ENCODE measurements around the gene RIN2.

Gene RIN2, protein sequence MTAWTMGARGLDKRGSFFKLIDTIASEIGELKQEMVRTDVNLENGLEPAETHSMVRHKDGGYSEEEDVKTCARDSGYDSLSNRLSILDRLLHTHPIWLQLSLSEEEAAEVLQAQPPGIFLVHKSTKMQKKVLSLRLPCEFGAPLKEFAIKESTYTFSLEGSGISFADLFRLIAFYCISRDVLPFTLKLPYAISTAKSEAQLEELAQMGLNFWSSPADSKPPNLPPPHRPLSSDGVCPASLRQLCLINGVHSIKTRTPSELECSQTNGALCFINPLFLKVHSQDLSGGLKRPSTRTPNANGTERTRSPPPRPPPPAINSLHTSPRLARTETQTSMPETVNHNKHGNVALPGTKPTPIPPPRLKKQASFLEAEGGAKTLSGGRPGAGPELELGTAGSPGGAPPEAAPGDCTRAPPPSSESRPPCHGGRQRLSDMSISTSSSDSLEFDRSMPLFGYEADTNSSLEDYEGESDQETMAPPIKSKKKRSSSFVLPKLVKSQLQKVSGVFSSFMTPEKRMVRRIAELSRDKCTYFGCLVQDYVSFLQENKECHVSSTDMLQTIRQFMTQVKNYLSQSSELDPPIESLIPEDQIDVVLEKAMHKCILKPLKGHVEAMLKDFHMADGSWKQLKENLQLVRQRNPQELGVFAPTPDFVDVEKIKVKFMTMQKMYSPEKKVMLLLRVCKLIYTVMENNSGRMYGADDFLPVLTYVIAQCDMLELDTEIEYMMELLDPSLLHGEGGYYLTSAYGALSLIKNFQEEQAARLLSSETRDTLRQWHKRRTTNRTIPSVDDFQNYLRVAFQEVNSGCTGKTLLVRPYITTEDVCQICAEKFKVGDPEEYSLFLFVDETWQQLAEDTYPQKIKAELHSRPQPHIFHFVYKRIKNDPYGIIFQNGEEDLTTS

GRCh38 chr20:19758133-19758500, at the start of gene RIN2:
TSS of gene RIN2 (plus strand) at chr20:19758258. CDS start at chr20:19889602, 131,344 bp downstream.
- DNase-seq, result no peak

DNA sequence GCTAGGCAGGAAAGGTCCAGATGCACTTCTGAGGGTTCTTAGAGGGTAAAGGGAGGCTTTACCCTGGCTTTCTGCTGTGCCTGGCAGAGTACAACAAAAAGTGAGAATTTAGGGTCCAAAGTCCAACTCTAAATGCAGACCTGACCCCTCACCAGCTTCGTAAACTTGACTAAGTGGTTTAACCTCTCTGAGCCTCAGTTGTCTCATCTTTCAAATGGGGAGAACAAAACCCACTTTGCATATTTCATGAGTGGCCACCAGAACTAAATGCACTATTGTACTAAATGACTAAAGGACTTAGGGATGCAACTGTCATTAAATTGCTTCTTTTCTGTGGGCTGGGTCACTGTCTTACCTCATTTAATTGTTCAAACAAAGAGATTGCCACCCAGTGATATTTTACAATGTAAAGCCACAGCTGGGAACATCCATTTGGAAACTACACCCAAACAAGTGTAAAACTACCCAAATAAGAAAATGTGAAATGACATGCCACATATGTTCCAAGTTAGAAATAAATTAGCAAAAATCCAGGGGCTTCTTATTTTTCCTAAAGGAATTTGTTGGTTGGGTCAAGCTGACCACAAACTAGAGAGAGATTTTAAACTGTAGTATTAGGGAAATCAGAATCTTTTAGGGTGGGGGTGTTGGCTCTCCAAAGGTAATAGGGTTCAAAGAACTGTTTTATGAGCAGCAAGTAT, 48.3 kb upstream of the RIN2 start:
- no peak for DNase-seq

DNA sequence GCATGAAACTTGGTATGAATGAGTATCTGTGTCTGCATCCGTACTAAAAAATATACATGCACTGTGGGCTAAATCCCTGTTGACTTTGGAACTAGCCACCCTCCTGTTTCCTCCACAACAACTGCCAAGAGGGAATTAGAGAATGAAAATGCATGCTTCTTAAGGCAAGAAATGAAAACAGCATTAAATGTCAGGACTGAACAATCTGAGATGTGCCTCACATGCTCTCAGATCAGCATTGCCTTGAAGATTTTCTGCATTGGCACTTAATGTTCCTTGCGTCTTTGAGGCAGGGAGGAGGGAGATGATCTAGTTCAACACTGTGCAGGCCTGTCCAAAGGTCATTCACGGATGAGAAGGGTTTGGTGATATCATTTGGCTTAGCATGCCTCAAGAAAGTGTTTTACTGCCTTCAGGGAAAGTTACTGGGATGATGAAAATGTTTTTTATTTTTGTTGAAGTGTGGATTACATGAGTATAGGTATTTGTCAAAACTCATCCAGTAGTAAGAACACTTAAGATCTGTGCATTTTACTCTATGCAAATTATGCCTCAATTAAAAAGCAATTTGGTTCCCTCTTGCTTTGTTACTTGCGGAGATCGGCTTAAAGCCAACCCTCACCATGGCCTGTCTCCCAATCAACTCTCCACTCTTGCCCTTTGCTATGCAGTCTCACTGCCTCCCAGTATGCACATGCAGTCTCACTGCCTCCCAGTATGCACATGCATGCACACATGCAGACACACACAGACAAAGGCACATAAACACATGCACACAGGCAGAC, 47.5 kb upstream of the RIN2 start:
- DNase-seq, result no peak

GRCh38 chr20:19711126-19711525, 46.9 kb upstream of the RIN2 start:
- DNase-seq, result no peak

DNA sequence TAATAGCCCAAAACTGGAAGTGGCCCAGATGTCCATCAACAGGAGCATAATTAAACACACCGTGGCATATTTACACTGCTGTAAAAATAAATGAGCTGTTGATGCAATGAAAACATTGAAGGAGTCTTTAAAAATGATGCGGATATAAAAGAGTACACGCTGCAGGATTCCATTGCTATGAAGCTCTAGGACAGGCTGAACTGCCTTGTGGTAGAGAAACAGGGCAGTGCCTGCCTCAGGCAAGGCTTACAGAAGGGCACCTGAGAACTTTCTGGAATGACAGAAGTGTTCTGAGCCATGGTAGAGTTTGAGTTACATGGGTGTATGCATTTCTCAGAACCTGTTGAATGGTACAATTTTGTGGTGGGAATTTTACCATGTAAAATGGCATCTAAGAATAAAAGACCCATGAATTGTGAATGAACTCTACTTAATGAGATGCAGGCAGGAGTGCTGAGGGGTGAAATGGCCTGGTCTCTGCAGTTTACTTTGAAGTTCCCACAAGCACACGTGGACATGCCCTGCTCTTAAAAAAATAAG, 45.3 kb upstream of the RIN2 start:
- DNase-seq, result no peak

GRCh38 chr20:19713822-19714578, 44.1 kb upstream of the RIN2 start:
- no peak for DNase-seq

GRCh38 chr20:19714579-19714840, 43.5 kb upstream of the RIN2 start:
- no peak for DNase-seq

DNA sequence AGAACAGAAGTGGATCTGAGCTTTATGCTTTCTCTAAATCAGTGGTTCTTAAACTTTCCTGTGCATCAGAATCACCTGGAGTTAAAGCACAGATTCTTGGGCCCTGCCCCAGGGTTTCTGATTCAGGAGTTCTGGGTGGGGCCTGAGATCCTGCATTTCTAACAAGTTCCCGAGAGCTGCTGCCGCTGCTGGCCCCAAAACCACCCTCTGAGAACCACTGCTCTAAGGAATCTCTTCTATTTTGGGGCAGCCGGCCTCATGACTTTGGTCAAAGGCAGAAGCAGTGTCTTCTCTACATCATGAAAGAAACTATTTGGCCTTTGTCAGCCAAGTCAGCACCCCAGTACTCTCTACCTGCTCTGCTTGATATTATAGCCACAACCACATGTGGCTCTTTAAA, 42.1 kb upstream of the RIN2 start:
- DNase-seq, result no peak

- DNase-seq, result no peak
Measured at GRCh38 chr20:19718880-19719279, 39.2 kb upstream of the RIN2 start.

DNA sequence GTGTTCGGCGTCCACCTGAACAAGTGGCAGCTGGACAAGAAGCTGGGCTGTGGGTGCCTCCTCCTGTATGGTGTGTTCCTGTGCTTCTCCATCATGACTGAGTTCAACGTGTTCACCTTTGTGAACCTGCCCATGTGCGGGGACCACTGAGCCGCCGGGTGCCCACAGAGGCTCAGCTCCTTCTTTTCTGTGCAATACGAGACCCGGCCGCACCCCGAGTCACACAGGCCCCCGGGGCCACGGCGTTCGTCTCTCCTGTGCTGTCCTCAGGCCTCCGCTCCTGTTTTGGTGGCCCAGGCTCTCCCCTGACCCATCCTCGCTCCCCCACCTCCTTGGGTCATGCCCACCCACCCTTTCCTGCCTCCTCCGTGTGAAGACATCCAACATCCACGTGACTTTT, 37.1 kb upstream of the RIN2 start:
- no peak for DNase-seq

- no peak for DNase-seq
Measured at GRCh38 chr20:19723051-19723450, 35.0 kb upstream of the RIN2 start.

- DNase-seq, result no peak
Measured at GRCh38 chr20:19723813-19724430, 34.1 kb upstream of the RIN2 start.

GRCh38 chr20:19725373-19725772, 32.7 kb upstream of the RIN2 start:
- DNase-seq, result no peak

DNA sequence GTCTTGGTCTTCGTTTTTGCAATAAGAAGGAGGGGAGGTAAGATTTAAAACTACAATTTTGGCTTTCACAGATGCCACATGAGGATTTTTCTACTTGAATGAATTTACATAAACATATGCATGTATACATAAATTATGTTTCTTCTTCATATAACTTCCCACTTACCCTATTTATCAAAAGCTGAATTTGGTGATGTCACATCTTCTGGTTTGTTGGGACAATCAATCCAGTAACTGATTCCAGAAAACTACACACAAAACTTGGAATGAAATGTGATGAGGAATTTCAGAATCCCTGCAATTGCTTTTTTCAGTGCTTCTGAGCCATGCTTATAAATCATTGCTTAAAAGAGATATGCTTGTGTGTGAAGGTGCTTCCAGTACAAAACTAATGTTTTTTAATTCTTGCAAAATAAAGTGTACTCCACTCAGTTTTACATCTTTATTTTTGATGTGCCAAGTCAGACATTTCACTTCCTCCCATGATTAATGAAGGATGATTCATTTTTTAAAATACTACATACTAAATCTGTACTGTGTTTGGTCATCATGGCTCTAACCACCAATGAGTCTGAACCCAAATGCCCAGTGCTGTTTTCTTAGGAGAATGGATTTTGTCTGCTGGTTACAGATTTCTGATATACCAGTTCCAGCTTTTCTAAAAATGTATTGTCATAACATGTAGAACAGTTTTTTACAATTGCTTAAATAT, 32.1 kb upstream of the RIN2 start:
- no peak for DNase-seq

DNA sequence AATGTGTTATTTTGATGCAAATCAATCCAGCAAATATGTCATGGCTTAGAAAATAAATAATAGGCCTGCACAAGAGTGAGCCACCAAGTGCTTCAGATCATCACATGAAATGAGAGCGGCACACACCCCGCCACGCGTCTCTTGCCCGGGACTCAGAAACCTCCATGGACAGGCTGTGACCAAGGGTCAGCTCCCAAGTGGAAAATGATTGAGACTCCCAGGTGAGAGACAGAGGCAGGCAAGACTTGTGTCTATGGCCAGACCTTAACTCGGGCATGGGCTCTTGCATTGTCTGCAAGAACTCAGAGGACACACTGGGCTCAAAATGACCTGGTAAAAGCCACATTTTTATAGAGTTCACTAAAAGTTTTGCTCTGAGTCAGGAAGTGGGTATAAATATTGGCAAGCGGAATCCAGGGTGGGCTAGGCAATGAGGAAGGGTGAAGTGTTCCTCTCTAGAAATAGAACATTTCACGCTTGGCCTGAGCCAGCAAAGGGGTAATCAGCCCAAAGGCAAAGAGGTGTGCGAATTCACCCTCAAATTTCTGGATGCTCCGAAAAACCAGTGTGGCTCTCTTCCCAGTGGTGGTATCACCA, 30.7 kb upstream of the RIN2 start:
- no peak for DNase-seq

DNA sequence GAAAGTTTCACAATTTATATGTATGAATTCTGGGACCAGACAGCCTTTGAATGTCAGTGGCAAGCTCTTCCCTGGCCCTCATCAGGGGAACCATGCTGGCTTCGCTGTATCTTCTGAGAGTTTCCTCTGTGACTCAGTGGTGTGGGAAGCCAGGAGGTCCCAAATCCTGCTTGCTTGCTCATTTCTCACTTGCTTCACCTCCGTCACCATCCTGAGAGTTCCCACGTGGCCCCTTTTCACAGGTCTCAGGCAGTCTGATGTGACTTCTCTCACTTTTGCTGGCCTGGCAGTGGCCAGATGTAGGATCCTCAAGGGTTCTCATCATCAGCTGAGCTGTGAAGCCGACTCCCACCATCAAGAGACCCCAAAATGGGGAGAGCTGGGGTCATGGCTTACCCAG, 28.4 kb upstream of the RIN2 start:
- DNase-seq, result no peak

GRCh38 chr20:19730706-19731105, 27.4 kb upstream of the RIN2 start:
- DNase-seq, result no peak

DNA sequence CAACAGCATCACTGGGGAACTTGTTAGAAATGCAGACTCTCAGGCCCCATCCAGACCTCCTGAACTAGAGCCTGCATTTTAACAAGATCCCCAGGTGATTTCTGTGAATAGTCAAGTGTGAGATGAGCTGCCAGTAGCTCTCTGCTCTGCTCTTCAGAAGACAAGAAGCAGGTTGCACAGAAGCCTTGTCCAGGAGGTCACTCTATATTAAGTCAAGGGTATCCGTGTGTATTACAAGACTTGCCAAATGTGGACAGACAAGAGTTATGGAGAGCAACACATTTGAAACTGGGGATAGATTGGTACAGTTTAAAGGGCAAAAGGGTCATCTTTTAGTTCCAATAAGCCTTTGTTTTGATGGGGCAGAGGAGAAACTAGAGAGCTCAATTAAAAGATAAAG, 23.2 kb upstream of the RIN2 start:
- no peak for DNase-seq

DNA sequence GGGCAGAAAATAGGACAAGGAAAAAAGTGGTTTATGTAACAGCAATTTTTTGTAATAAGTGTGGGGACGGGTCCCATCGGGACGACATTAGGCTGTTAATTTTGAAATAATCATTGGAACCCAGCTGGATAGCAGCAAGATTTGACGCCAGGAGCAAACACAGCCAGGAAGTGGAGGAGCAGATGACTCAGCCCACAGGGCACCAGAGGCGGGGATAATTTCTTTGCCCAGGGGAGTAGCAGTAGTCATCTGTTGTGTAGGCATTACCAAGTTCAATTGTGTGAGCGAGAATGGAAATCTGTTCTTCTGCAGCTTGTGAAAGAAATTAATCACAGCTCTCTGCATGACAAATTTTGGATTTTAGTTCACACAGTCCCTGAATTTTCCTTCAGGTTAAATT, 22.6 kb upstream of the RIN2 start:
- peak; percentile 71 to 78 for DNase-seq

DNA sequence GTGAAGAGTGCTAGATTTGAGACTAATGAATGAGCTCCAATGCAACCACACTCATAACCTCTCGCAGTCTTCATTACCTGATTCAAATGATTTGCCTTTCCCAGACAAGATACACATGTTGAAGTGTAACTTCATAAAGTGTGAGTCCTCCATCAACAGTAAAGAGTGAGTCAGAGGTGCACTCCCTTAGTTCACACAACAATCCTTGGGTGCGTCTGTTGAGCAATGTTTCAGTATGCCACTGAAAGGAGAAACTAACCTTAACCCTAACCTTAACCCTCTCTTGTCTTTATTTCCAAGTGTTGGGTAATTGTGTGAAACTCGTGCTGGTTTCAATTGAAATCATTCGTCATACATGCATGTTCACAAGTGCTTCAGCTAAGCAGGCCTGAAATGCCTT, 21.0 kb upstream of the RIN2 start:
- peak; percentile 87 to 89 for DNase-seq
